GM06990 (cell line): ENCODE results near the gene TTC7B.

Experiments
- DNase-seq: peaks from one replicate; pipeline ENCODE4 v3.0.0-alpha.2; 2011; ENCODE audit not compliant: insufficient read length; ENCODE audit errors: extremely low read depth
- H3K27me3 ChIP-seq: replicated peaks from 2 replicates; pipeline ENCODE4 v1.6.0; 2011; ENCODE audit warnings: low read length; ENCODE audit not compliant: control insufficient read depth, insufficient read depth
- H3K36me3 ChIP-seq: 2 replicates; pipeline ENCODE4 v1.5.1; 2011; ENCODE audit warnings: low read length; ENCODE audit not compliant: control insufficient read depth, insufficient read depth
- H3K4me3 ChIP-seq: replicated peaks from 2 replicates; pipeline ENCODE4 v1.5.1; 2011; ENCODE audit warnings: low read depth, mild to moderate bottlenecking, control low read depth, low read length
- CTCF ChIP-seq: IDR thresholded peaks from 2 replicates; pipeline ENCODE4 v1.5.1; 2011; ENCODE audit warnings: low read length, control low read depth, mild to moderate bottlenecking, inconsistent platforms; ENCODE audit not compliant: insufficient read depth, poor library complexity, severe bottlenecking

Gene TTC7B

GRCh38 chr14:90759370-90760077 lies 56.7 kb downstream of the TTC7B start:
- Histone ChIP-seq H3K36me3 (no peaks in the 10 kb centered on the region), H3K27me3 (no peaks in the 10 kb centered on the region; the same call in none of the 2 replicates), H3K4me3 (no peak overlapping the region)
- DNase-seq, result no peak
- TF ChIP-seq CTCF, result no peak

- no peaks in the 10 kb centered on the region for H3K36me3 ChIP-seq
- TF ChIP-seq CTCF, result no peak
- H3K4me3 ChIP-seq, result peak overlapping the region; percentile 68
- DNase-seq, result no peak
- H3K27me3 ChIP-seq, result no peaks in the 10 kb centered on the region; the same call in none of the 2 replicates
Observed at GRCh38 chr14:90758959-90759358, 57.3 kb downstream of the TTC7B start.

GRCh38 chr14:90758028-90758889 lies 58.0 kb downstream of the TTC7B start:
- H3K4me3 ChIP-seq, result peak overlapping the region; percentile 68
- TF ChIP-seq CTCF, result peak; percentile 87
- no peaks in the 10 kb centered on the region; the same call in none of the 2 replicates for H3K27me3 ChIP-seq
- DNase-seq, result peak; percentile 93
- no peaks in the 10 kb centered on the region for H3K36me3 ChIP-seq

- no peaks in the 10 kb centered on the region; the same call in none of the 2 replicates for H3K27me3 ChIP-seq
- TF ChIP-seq CTCF, result no peak
- H3K4me3 ChIP-seq, result no peak overlapping the region
- DNase-seq, result no peak
- no peaks in the 10 kb centered on the region for H3K36me3 ChIP-seq
Observed at GRCh38 chr14:90757452-90757851, 58.8 kb downstream of the TTC7B start.

- DNase-seq, result no peak
- Histone ChIP-seq H3K36me3 (no peaks in the 10 kb centered on the region), H3K4me3 (no peak overlapping the region), H3K27me3 (no peaks in the 10 kb centered on the region; the same call in none of the 2 replicates)
- peak; percentile 20 for TF ChIP-seq CTCF
Observed at GRCh38 chr14:90756755-90757345, 59.4 kb downstream of the TTC7B start.
